Fibroblast of skin of right biceps (primary cell): ENCODE results near the gene PPARG.
"Not testable (repeated sequence)": the region's sequence is repeated elsewhere in the genome, so short reads cannot be mapped to it uniquely, and the experiment has no call there.

Experiments
- DNase-seq: peaks from one replicate; pipeline ENCODE4 v3.0.0-alpha.2; 2013

The PPARG gene

DNA sequence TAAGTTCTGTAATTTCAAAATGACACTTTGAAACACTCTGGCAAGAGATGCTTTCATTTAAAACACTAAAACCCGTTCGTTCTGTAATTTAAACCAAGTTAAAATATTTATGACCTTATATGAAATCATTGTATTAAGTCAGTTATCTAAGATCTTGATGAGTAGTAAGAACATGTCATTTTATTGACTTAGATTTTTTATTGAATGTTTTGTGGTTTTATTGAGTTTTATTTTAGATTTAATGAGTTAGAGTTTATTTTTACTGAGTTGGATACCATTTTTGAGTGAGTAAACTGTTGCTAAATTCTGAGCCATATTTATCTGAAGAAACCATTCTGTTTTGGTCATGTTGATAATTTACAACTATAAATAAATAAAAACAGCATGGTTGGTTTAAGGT, 94.3 kb downstream of the PPARG start:
- DNase-seq: no peak

- DNase-seq: no peak
Observed at GRCh38 chr3:12384451-12385233, 95.8 kb downstream of the PPARG start.

GRCh38 chr3:12386514-12387291, 97.8 kb downstream of the PPARG start:
- DNase-seq: not testable (repeated sequence)

- no peak for DNase-seq
Observed at GRCh38 chr3:12388185-12388584, 99.3 kb downstream of the PPARG start.

GRCh38 chr3:12392101-12392878, 103.4 kb downstream of the PPARG start:
- DNase-seq: no peak

GRCh38 chr3:12393894-12394293, 105.0 kb downstream of the PPARG start:
- peak; percentile 84 for DNase-seq

- no peak for DNase-seq
Observed at GRCh38 chr3:12394569-12395271, 105.8 kb downstream of the PPARG start.

DNA sequence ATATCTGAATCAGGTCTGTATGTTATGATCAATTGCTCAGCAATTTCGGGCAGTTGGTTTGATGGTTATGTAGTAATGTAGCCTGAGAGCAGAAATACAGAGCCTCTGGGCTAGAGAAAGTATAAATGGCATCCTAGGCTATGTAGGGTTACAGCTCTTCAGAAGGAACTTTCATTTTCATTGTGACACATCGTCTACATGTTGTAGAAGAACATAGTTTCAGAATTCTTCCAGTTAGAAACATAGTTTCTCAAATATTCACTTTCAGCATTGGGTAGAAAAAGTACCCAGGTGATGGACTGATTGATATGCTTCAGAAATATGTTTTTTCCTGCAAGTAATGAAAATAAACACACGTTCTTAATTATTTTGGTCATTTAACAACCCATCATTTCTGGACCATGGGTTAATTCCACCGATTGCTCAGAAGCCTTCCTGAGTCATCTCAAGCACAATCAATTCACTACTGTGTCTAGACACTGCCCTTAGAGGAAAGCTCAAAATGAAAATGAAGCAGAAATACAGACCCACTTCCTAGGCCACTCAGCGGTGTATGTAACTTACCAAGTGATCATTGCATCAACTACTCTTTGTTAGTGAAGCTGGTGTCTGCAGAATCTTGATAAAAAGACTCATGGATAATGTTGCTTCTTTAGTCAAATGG, 106.6 kb downstream of the PPARG start:
- peak; percentile 30 for DNase-seq

DNA sequence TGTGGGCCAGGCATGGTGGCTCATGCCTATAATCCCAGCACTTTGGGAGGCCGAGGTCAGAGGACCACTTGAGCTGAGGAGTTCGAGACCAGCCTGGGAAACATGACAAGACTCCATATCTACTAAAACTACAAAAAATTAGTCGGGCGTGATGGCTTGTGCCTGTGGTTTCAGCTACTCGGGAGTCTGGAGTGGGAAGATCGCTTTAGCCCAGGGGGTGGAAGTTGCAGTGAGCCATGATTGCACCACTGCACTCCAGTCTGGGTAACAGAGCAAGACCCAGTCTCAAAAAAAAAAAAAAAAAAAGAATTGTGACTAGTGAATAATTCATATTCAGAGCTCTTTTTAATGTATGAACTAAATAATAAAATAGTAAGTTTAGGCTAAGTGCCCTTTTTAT, 107.6 kb downstream of the PPARG start:
- DNase-seq: no peak

DNA sequence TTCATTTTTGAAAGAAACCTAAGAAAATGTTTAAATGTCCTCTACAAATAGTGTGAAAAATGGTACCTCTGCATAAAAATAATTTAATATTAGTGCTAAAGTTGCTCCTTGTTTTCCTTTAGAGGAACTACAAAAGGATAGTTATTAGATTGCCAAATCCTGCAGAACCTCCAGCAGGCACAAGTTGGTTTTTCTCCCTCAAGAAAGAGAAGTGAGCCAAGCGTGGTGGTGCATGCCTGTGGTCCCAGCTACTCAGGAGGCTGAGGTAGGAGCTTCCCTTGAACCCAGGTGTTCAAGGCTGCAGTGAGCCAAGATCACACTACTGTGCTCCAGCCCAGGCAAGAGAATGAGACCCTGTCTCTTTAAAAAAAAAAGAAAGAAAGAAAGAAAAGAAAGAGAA, 110.4 kb downstream of the PPARG start:
- no peak for DNase-seq

DNA sequence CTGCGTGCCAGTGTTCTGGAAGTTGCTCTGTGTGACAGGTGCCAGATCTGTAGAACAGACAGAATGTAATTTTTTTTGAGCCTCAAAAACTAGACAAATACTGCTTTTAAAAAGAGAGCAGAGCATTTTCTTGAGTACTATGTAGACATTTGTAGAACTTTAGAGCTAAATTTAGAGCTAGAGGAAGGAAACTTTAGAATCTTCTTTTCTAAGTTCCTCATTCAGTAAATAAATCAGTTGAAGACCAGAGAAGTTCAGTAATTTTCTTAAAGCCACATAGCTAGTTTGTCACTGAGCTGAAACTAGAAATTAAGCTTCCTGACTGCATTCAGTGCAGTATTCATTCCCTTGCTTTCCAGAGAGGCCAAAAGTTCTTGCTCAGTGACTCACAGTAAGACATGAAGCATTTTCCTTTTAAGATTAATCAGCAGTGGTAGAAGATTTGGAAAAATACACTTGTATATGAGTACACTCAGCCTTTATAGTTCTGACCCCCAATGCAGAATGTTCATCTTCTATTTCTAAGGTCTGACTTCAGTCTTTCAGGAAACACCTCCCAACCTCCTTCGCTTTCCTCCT, 111.8 kb downstream of the PPARG start:
- DNase-seq: peak; percentile 87

DNA sequence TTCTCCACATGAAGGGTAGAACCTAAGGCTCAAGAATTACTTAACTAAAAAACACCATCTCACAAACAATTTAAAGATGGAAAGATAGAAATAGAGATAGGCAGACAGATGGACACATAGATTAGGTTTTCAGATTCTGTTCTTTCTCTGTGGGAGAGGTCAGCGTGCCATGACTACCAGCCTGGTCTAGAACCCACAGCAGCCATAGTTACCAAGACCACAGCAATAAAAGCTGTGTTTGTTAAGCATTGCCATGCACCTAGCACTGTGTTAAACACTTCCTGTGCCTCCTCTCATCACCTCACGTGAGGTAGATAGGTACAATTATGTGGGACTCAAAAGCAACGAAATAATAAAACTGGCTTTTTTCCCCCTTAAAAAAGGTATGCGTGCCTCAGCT, 112.3 kb downstream of the PPARG start:
- no peak for DNase-seq

DNA sequence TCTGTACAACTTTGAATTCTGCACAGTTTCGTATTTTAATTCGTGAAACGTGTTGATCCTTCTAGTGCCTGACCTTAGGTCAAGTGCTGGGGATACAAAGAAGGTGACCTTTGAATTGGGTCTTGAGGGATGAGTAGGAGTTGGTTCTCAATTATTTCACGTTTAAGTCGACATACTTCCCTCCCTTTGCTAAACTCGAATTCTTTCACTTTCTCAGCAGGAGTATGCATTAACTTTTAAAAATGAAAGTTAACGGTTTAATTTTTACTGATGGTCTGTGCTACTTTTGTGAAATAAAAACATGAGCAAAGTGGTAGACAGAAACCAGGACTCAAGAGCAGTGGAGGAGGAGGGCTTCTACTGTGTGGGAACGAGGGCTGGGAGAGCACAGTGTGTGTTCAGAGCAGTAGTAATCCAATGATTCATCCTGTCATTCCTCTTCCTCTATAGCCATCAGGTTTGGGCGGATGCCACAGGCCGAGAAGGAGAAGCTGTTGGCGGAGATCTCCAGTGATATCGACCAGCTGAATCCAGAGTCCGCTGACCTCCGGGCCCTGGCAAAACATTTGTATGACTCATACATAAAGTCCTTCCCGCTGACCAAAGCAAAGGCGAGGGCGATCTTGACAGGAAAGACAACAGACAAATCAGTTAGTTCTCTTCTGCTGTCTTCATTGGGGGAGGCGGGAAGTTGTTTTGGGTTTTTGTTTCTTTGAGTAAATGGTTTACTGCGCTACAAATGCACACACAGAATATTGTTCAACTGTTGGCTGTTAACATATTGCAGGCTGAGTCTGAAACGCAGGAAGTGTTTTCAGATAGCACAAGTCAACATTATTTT, 116.8 kb downstream of the PPARG start:
- DNase-seq: peak; percentile 71

DNA sequence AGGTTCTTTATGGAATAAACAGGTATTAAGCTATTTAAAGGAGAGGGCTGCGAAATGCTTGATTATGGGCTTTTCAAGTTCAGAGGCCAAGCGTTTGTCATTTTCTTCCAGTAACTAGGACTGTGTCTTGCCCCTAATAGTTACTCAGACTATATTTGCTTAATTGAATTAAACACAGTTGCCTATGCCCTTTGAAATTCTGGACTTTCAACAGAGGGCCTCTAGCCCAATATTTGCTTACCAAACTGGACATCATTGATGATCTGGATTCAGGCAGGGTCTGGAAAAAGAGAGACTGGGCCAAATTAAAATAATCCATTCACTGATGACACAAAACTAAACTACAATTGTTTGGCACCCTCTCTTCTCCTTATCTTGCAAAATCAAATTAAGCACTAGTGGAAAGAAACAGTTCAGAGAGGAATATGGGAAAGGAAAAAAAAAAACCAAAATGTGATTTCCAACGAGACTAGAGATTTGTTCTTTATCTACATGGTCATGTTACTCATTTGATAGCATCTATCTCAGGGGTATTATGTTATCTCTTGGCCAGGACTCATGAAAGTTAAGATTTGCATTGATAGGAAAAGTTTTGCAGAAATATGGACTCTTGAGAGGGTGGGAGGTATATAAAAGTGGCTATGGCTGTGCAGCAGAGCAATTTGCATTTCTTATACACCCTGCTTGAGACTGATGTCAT, 120.3 kb downstream of the PPARG start:
- DNase-seq: no peak

DNA sequence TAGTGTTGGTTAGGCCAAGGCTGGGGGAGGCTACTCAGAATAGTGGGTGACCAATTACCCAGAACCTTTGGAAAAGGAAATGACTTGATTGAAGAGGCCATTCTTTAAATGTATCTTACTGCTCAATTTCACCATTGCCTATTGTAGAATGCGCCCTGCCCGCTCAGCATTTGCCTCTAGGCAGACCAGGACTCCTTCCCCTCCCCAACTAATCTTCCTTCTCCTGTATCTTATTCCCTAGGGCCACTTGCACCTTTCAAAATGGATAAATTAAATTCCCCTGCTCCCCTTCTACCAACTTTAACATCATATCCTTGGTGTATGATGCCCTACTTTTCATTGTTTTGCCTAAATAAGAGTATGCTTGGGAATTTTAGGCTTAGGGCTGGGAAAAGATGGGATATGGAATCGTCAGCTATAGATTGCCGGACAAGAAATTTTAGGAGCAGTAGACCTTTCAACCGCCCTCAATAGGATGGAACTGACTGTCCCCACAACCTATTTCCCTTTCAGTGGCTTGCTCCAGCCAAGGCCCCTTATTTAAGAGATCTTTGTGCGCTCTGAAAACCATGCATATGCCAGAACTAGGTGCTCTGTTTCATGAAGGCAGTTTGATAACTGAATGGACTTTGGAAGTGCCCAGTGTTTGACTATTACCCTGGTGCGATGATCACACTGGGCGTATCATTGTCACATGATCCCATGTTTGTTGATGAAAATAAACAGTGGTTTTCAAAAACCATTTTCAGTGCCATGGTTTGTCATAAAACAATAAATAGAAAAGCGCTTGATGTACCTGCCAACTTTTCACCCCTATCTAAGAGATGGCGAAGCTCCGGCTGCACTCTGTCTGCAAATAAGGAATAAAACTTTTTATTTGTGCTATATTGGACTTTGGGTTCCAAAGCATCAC, 121.1 kb downstream of the PPARG start:
- no peak for DNase-seq

- no peak for DNase-seq
Observed at GRCh38 chr3:12413721-12414255, 124.9 kb downstream of the PPARG start.

- DNase-seq: no peak
Observed at GRCh38 chr3:12415014-12415680, 126.3 kb downstream of the PPARG start.

DNA sequence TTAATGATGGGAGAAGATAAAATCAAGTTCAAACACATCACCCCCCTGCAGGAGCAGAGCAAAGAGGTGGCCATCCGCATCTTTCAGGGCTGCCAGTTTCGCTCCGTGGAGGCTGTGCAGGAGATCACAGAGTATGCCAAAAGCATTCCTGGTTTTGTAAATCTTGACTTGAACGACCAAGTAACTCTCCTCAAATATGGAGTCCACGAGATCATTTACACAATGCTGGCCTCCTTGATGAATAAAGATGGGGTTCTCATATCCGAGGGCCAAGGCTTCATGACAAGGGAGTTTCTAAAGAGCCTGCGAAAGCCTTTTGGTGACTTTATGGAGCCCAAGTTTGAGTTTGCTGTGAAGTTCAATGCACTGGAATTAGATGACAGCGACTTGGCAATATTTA, 127.9 kb downstream of the PPARG start:
- DNase-seq: no peak
